Retinal pigment epithelial cell (primary cell): ENCODE measurements around the gene PPP2R2C.

Experiments used
- DNase-seq: peaks from one replicate; pipeline ENCODE4 v3.0.0-alpha.2; 2010; ENCODE audit warnings: low read depth
- H3K4me3 ChIP-seq: 2 replicates; pipeline ENCODE4 v1.5.1; 2011; ENCODE audit warnings: mild to moderate bottlenecking, low read length, control low read depth, moderate library complexity
- CTCF ChIP-seq: conservative IDR thresholded peaks from 2 replicates; pipeline ENCODE4 v1.5.1; 2011; ENCODE audit warnings: low read depth, low read length, control low read depth, inconsistent platforms

PPP2R2C gene

GRCh38 chr4:6283282-6283681 lies 189.1 kb downstream of the PPP2R2C start:
- no peak overlapping the region for H3K4me3 ChIP-seq
- TF ChIP-seq CTCF: no peak
- DNase-seq: no peak

- DNase-seq: no peak
- no peak for TF ChIP-seq CTCF
These were observed 190.1 kb downstream of the PPP2R2C start for GRCh38 chr4:6282314-6282771.

GRCh38 chr4:6281436-6282313 lies 190.7 kb downstream of the PPP2R2C start:
- TF ChIP-seq CTCF: no peak
- H3K4me3 ChIP-seq: no peak overlapping the region
- no peak for DNase-seq

More at GRCh38 chr4:6282314-6282771, 190.1 kb downstream of the PPP2R2C start:
- no peak overlapping the region for H3K4me3 ChIP-seq

GRCh38 chr4:6280365-6280996 lies 191.9 kb downstream of the PPP2R2C start:
- no peak for DNase-seq
- TF ChIP-seq CTCF: no peak
- H3K4me3 ChIP-seq: no peak overlapping the region

GRCh38 chr4:6279582-6280289 lies 192.7 kb downstream of the PPP2R2C start:
- no peak overlapping the region for H3K4me3 ChIP-seq
- DNase-seq: no peak
- no peak for TF ChIP-seq CTCF

- TF ChIP-seq CTCF: no peak
- no peak for DNase-seq
- H3K4me3 ChIP-seq: no peak overlapping the region
These were observed 193.6 kb downstream of the PPP2R2C start for GRCh38 chr4:6278801-6279197.
